SK-N-MC (cell line): Measurements from ENCODE around the gene SFRP4.

Experiments used
- EZH2 ChIP-seq: fragments of 200-600 bp; sonication (generic); IDR thresholded peaks from one replicate; pipeline ENCODE4 v1.6.1; 2017; ENCODE audit warnings: antibody characterized with exemption
- FOXP2 ChIP-seq: optimal IDR thresholded peaks from 2 replicates; pipeline ENCODE3; 2011; ENCODE audit warnings: mild to moderate bottlenecking, moderate library complexity; ENCODE audit not compliant: insufficient read depth; ENCODE audit errors: extremely low read length, control extremely low read depth
- POLR2AphosphoS5 ChIP-seq: IDR thresholded peaks from 2 replicates; pipeline ENCODE4 v1.6.1; 2012; ENCODE audit warnings: mild to moderate bottlenecking, low read depth, low read length, borderline replicate concordance

DNA sequence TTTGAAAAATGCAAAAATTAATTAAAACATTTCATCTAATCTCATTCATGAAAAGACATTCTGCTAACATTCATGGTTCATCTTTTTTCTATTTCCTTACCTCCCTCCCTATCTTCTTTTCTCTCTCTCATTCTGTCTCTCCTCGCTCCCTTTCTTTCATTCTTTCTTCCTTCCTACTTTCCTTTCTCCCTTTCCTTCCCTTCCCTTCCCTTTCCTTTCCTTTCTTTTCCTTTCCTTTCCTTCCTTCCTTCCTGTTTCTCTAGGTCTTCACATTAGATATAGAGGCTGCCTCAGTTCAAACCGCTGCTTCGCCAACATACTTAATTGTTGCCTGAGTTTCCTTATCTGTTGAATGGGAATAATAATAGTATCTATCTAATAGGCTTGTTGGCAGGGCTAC lies 21.9 kb downstream of the SFRP4 start:
- no peak for TF ChIP-seq EZH2
- TF ChIP-seq POLR2AphosphoS5, result no peak
- TF ChIP-seq FOXP2, result no peak
